ENCODE results near the gene MRPL24. TPM values are rescaled to one million over a fixed set of nuclear protein-coding genes. Genes with fewer than 3 reads are reported as not detected.

Gene MRPL24
- total and polyA plus RNA-seq, 9 of the 15 experiments (the other 6 are each of a cell fraction or from before 2014, with no cell fraction given): 74.3 to 267 (median 113) TPM

DNA sequence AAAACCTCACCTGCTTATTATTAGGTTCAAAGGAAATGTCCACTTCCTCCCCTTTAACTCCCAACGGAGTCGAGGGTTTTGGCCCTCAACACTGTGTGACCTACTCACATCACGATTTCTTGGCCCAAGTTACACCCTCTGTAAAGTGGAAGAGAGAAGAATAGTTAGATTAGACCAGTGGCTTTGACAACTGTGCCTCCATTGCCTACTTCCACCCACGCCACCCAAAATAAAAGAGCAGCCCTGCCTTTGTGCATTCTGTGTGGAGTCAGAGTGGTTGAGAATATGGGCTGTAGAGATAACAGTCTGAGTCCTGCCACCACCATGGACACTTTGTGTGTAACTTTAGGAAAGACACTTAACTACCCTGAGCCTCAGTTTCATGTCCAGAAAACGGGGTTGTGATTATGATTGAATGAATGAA, 14.7 kb upstream of the MRPL24 start (continued):
- TF ChIP-seq, protein P1, sequence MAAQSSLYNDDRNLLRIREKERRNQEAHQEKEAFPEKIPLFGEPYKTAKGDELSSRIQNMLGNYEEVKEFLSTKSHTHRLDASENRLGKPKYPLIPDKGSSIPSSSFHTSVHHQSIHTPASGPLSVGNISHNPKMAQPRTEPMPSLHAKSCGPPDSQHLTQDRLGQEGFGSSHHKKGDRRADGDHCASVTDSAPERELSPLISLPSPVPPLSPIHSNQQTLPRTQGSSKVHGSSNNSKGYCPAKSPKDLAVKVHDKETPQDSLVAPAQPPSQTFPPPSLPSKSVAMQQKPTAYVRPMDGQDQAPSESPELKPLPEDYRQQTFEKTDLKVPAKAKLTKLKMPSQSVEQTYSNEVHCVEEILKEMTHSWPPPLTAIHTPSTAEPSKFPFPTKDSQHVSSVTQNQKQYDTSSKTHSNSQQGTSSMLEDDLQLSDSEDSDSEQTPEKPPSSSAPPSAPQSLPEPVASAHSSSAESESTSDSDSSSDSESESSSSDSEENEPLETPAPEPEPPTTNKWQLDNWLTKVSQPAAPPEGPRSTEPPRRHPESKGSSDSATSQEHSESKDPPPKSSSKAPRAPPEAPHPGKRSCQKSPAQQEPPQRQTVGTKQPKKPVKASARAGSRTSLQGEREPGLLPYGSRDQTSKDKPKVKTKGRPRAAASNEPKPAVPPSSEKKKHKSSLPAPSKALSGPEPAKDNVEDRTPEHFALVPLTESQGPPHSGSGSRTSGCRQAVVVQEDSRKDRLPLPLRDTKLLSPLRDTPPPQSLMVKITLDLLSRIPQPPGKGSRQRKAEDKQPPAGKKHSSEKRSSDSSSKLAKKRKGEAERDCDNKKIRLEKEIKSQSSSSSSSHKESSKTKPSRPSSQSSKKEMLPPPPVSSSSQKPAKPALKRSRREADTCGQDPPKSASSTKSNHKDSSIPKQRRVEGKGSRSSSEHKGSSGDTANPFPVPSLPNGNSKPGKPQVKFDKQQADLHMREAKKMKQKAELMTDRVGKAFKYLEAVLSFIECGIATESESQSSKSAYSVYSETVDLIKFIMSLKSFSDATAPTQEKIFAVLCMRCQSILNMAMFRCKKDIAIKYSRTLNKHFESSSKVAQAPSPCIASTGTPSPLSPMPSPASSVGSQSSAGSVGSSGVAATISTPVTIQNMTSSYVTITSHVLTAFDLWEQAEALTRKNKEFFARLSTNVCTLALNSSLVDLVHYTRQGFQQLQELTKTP (IDR thresholded peaks at IDR 0.05; ENCODE audit: low read depth in 1 of 2, partially characterized antibody in 2 of 2): no peak
- TF ChIP-seq XRCC5 (IDR thresholded peaks at IDR 0.05; ENCODE audit: low read depth, low read length): no peak
- TF ChIP-seq ZNF24 (IDR thresholded peaks at IDR 0.05): peak; percentile 93
- TF ChIP-seq, protein P2, sequence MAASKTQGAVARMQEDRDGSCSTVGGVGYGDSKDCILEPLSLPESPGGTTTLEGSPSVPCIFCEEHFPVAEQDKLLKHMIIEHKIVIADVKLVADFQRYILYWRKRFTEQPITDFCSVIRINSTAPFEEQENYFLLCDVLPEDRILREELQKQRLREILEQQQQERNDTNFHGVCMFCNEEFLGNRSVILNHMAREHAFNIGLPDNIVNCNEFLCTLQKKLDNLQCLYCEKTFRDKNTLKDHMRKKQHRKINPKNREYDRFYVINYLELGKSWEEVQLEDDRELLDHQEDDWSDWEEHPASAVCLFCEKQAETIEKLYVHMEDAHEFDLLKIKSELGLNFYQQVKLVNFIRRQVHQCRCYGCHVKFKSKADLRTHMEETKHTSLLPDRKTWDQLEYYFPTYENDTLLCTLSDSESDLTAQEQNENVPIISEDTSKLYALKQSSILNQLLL (CRISPR knock-in tag; IDR thresholded peaks at IDR 0.05; ENCODE audit: borderline replicate concordance): no peak
- TF ChIP-seq, protein P3, sequence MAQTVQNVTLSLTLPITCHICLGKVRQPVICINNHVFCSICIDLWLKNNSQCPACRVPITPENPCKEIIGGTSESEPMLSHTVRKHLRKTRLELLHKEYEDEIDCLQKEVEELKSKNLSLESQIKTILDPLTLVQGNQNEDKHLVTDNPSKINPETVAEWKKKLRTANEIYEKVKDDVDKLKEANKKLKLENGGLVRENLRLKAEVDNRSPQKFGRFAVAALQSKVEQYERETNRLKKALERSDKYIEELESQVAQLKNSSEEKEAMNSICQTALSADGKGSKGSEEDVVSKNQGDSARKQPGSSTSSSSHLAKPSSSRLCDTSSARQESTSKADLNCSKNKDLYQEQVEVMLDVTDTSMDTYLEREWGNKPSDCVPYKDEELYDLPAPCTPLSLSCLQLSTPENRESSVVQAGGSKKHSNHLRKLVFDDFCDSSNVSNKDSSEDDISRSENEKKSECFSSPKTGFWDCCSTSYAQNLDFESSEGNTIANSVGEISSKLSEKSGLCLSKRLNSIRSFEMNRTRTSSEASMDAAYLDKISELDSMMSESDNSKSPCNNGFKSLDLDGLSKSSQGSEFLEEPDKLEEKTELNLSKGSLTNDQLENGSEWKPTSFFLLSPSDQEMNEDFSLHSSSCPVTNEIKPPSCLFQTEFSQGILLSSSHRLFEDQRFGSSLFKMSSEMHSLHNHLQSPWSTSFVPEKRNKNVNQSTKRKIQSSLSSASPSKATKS (CRISPR knock-in tag; IDR thresholded peaks at IDR 0.05): no peak
- TF ChIP-seq ZFP30 (CRISPR knock-in tag; IDR thresholded peaks at IDR 0.05; ENCODE audit: borderline replicate concordance): no peak
- no peak for TF ChIP-seq MCM2 (IDR thresholded peaks at IDR 0.05; ENCODE audit: low read depth)
- TF ChIP-seq, protein P4, sequence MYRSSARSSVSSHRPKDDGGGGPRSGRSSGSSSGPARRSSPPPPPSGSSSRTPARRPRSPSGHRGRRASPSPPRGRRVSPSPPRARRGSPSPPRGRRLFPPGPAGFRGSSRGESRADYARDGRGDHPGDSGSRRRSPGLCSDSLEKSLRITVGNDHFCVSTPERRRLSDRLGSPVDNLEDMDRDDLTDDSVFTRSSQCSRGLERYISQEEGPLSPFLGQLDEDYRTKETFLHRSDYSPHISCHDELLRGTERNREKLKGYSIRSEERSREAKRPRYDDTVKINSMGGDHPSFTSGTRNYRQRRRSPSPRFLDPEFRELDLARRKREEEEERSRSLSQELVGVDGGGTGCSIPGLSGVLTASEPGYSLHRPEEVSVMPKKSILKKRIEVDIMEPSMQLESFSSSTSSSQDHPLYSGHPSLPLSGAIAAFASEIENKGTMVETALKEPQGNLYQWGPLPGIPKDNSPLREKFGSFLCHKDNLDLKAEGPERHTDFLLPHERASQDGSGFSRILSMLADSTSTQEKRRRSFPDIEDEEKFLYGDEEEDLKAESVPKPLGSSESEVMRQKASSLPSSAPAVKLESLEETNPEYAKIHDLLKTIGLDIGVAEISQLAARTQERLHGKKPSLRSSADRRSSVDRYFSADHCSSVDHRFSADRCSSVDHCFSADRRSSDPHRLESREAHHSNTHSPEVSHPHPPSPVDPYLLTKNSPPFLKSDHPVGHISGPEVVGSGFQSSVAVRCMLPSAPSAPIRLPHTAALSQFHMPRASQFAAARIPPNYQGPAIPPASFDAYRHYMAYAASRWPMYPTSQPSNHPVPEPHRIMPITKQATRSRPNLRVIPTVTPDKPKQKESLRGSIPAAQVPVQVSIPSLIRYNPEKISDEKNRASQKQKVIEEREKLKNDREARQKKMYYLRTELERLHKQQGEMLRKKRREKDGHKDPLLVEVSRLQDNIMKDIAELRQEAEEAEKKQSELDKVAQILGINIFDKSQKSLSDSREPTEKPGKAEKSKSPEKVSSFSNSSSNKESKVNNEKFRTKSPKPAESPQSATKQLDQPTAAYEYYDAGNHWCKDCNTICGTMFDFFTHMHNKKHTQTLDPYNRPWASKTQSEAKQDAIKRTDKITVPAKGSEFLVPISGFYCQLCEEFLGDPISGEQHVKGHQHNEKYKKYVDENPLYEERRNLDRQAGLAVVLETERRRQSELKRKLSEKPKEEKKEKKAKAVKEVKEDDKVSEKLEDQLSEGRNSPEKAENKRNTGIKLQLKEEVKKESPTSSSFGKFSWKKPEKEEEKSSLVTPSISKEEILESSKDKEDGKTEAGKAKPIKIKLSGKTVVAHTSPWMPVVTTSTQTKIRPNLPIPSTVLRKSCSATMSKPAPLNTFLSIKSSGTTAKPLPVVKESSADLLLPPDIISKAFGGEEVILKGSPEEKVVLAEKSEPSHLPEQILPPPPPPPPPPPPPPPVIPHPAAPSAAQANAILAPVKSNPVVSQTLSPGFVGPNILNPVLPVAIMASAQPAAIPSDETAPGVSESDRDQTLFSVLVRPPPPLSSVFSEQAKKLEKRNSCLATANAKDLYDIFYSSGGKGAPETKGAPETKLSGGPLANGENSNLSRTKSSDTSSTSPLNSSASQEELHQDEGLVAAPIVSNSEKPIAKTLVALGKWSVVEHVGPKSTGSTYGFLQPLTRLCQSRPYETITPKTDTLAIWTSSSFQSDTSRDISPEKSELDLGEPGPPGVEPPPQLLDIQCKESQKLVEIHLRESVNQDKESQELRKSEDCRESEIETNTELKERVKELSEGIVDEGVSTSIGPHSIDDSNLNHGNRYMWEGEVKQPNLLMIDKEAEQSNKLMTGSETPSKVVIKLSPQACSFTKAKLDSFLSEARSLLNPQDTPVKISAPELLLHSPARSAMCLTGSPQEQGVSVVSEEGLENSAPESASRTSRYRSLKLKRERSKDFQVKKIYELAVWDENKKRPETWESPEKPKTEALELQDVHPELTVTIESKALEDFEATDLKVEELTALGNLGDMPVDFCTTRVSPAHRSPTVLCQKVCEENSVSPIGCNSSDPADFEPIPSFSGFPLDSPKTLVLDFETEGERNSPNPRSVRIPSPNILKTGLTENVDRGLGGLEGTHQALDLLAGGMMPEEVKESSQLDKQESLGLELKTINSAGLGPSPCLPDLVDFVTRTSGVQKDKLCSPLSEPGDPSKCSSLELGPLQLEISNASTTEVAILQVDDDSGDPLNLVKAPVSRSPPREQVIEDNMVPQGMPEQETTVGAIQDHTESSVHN (IDR thresholded peaks at IDR 0.05; ENCODE audit: borderline replicate concordance in 1 of 2, low read depth in 1 of 2): no peak
- TF ChIP-seq CBFA2T3 (IDR thresholded peaks at IDR 0.05): peak; percentile 72
- TF ChIP-seq MBD2 (IDR thresholded peaks at IDR 0.05; ENCODE audit: borderline replicate concordance, low read depth): no peak
